ENCODE data around the gene COPE.

COPE gene

DNA sequence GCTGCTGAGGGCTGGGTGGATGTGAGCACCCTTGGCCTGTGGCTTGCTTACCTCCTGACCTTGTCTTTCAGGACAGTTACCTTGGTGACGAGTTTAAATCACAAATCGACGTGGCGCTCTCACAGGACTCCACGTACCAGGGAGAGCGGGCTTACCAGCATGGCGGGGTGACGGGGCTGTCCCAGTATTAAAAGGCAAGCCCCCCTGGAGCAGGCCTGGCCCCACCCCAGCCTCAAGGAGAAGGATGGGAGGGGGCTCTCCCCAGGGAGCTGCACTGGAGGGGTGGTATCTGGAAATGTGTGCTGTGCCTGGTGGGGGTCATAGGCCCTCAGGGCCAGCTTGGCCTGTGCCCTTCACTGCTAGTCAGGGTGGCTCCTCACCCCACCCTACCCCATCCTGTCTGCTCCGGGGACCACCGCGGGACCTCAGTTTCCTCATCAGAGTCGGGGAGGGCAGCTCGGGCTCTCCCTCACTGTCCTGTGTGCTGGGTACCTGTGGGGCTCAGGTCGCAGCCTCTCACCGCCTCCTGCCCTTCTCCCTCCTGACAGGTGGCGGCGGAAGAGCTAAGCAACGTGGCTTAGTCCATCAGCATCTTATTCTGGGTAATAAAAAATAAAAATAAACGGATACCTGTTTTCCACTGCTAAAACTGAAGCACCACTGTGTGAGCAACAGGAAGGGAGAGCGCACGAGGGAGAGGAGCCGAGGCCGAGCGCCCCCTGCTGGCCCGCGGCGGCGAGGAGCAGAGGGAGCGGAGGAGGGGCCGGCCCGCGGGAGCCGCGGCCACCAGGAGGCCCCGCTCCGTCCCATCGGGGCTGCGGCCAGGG lies 53.0 kb downstream of the COPE start:
- DNase-seq = no peak

DNA sequence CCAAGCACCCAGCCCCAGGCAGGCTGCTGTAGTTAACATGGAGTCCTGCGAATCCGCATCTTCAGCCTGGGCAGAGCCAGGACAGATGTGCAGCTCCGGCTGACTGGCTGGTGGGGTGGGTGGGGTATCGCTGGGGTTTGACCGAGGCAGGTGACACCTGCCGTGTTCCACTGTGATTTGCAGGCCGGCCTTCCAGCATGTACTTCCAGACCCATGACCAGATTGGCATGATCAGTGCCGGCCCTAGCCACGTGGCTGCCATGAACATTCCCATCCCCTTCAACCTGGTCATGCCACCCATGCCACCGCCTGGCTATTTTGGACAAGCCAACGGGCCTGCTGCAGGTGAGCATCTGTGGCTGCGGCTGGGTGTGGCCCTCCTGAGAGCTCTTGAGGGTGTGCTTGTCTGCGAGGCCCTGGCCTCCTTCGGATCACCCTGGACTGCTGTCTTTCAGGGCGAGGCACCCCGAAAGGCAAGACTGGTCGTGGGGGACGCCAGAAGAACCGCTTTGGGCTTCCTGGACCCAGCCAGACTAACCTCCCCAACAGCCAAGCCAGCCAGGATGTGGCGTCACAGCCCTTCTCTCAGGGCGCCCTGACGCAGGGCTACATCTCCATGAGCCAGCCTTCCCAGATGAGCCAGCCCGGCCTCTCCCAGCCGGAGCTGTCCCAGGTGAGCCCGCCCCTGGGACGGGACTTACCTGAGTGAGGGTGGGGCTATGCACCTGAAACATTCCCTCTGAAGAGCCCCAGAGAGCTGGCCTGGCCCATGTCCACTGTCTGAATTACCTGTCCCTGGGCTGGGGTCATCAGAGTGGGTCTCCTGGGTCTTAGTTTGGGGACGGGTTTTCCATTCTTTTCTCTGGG lies 53.8 kb downstream of the COPE start:
- DNase-seq = no peak

DNA sequence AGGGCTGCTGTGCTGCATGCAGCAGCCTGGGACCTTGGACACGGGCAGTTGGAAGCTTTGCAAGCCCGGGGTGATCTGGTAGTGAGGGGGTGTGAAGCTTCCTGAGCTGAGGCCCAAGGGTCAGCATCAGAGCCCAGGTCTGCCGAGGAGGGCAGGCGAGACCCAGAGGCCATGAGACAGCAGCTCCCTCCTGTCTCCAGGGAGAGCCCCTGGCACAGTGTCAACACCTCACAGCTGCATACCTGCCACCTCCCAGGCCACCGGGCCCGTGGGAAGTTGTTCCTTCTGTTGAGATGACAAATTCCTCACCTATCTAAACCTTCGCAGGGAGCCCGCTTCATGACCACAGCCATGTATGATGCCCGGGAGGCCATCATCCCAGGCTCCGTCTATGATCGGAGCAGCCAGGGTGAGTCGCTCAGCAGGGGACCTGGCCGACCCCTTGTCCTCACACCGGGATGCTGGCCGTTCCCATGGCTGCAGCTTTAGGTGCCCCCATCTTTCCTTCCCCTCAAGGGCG lies 55.3 kb downstream of the COPE start:
- no peak for DNase-seq

DNA sequence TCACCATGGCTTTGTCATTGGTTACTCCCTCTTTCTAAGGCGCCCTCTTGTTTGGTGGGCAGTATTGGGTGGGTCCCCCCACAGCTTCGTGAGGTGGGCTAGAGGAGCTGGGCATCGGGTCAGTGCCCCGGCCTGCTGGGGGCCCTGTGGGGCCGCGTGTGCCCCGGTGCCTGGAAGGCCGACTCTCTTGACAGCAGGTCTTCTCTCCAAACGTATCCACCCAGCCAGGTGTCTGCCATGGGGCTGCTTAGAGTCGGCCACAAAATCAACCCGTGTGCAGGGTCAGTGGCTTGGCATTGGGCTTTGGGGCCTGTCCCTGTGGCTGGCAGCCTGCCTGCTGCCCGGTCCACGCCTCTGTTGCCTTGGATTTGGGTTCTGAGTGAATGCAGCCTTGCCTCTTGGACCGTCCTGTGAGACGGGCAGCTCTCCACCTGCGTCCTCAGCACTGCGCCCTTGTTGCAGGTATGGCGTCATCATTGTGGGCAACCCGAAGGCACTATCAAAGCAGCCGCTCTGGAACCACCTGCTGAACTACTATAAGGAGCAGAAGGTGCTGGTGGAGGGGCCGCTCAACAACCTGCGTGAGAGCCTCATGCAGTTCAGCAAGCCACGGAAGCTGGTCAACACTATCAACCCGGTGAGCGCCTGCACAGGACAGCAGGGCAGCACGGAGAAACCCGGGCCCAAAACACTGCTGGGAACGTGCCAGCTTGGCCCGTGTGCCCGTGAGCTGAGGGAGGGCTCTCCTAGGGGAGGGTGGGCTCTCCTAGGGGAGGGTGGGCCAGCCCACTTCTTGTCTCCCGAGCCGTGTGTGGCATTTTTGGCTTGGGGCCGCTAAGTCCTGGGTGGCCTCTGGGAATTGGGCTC lies 56.0 kb downstream of the COPE start:
- DNase-seq = no peak

DNA sequence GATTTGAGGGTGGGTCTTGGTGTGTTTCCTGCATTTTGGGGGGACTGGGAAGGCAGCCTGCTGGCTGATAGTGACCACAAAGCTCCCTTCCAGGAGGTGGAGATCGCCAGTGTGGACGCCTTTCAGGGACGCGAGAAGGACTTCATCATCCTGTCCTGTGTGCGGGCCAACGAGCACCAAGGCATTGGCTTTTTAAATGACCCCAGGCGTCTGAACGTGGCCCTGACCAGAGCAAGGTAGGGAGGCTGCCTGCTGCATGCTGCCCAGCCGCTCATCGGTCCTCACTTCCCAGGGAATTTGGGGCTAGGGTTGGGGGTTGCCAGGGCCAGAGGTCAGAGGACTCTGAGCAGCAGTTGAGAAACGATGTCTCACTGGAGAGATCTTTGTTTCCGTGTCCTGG lies 57.3 kb downstream of the COPE start:
- DNase-seq = no peak

DNA sequence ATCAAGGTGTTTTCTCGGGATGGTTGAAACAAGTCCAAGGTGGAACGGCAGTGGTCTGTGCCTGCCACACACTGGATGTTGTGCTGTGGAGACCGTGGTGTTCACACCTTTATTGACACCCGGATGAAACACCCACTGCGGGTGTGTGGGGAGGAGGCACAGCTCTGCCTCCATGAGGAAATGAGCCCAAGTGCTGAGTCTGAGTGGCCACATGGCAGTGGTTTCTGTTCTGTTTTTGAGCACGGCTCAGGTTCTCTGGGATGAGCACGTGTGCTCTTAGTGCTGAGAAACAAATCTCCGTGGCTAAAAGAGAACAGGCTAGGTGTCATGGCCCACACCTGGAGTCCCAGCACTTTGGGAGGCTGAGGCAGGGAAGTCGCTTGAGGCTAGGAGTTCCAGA lies 58.0 kb downstream of the COPE start:
- no peak for DNase-seq

DNA sequence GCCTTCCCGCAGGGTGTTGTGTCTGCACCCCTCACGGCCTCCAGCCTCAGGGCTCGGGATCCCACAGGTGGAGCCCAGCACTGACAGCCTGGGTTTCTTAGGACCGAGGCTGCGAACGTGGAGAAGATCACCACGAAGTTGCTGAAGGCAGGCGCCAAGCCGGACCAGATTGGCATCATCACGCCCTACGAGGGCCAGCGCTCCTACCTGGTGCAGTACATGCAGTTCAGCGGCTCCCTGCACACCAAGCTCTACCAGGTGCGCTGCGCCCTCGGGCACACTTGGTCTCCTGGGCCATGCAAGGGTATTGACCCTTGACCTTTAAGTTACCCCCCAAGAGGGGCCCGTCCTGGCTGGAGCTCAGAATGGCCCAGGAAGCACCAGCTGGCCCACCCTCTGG lies 58.5 kb downstream of the COPE start:
- no peak for DNase-seq

DNA sequence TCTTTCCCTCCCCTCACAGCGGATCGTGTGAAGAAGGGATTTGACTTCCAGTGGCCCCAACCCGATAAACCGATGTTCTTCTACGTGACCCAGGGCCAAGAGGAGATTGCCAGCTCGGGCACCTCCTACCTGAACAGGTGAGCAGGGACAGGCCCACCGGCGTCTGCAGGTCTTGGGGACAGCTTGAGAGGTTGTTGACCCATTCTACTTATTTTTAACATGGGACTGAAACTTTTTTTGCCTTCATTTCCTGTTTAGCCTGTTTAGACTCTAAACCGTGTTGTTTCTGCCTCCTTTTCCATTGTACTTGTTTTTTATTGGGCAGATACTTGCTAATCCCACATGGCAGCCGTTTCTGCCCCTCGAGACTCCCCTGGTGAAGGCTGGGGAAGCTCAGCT lies 58.9 kb downstream of the COPE start:
- no peak for DNase-seq

DNA sequence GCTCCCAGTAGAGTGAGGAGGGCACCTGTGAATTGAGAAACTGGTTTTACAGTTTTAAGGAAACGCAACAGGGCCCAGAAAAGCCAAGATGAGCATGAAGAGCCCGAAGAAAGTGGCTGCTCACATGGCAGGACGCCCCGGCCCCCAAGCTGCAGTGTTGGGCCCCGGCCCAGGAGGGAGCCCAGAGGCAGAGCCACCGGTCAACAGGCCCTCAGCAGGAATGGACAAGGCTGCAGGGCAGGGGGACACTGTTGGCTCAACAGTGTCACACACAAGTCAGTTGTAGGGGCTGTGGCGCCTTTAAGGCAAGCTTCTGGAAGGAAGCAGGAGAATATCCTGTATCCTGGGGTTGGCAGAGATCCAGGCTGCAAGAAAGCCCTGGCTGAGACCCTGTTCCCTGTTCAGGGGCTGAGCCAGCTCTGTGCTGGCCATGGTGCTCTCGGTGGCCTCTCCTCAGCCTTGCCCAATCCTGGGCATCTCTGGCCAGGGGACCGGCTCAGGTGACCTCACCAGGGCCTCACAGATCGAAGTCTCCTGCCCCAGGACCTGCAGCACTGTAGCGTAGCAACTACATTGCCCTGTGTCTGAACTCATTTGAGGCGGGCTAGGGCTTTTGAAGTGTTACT lies 59.4 kb downstream of the COPE start:
- no peak for DNase-seq

DNA sequence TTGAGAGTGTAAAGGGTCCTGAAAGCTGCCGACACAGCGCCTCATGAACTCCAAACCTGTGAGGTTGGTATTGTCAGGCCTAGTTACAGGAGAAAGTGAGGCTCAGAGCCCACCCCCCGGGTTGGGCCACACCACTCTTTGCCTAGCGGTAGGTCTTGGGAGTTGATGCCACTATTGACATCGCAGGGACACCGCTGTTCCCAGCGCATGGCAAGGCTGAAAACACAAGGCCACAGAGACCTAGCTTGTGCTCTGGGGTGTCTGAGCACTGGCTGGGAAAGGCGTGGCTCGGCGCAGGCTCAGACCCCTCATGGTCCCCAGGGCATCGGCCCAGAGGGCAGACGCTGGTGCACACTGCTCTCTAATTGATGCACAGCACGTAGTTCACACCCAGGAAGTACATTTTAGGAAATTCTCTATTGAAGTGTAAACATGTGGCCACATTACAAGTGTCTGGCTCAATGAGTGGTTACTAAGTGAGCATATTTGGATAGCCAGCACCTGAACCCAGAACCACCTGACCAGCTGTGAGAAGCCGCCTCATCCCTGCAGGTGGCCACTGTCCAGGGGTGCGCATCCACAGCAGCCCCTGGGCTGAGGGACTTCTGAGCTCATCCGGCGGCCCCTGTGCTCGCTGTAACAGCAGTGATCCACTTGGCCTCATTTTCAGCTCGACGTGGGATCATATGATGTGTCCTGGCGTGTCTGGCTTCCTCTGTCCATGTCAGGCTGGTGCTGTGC lies 60.1 kb downstream of the COPE start:
- no peak for DNase-seq

DNA sequence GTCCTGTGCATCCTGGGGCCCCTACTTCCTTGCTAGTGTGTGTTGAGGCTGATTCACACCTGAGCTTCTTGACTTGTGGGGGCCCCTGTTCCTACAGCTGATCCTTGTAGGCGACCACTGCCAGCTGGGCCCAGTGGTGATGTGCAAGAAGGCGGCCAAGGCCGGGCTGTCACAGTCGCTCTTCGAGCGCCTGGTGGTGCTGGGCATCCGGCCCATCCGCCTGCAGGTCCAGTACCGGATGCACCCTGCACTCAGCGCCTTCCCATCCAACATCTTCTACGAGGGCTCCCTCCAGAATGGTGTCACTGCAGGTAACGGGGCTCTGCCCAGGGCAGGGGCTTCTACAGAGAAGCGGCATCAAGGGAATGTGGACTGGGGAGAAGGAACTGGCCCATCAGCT lies 62.0 kb downstream of the COPE start:
- no peak for DNase-seq

DNA sequence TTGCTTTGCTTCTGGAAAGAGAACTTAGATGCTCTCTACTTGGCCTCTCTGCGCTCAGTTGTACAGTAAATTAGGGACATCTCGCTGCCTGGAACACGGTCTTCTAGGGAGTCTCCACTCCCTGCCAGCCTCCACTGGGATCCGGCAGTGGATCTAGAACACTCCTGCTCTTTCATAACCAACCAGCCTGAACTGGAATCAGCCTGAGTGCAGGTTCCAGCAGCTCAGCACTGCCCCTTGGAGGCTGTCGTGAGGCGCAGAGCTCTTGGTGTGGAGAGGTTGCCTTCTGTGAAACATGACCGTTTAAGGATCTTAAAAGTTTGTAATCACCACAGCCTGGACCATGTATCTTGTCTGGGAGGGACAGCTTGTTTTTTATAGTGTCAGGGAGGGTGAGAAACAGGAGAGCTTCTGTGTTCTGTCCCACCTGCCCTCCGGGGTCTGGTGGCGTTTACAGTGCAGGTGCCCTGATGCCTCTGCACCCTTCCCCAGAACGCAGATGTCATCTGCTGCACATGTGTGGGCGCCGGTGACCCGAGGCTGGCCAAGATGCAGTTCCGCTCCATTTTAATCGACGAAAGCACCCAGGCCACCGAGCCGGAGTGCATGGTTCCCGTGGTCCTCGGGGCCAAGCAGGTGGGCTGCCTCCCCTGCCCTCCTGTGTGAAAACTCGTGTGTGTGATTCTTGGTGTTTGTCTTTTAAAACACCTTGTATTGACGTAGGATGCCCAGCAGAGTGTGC lies 62.6 kb downstream of the COPE start:
- DNase-seq = no peak

DNA sequence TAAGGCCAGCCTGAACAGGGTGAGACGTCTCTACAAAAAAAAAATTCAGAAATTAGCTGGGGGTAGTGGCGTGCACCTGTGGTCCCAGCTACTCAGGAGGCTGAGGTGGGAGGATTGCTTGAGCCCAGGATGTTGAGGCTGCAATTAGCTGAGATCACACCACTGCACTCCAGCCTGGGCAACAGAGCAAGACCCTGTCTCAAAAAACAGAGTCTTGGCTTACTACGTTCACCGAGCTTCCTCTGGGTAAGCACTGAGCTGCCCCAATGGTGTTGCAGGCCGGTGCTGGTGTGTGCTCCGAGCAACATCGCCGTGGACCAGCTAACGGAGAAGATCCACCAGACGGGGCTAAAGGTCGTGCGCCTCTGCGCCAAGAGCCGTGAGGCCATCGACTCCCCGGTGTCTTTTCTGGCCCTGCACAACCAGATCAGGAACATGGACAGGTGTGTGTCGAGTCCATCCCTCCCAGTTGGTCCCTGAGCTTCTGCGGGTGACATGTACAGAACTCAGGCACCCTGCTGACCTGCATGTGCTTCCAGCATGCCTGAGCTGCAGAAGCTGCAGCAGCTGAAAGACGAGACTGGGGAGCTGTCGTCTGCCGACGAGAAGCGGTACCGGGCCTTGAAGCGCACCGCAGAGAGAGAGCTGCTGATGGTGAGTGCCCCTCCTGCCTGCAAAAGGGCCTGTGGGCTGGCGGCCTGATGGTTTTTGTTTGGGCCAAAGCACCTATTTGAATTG lies 63.4 kb downstream of the COPE start:
- DNase-seq = no peak

DNA sequence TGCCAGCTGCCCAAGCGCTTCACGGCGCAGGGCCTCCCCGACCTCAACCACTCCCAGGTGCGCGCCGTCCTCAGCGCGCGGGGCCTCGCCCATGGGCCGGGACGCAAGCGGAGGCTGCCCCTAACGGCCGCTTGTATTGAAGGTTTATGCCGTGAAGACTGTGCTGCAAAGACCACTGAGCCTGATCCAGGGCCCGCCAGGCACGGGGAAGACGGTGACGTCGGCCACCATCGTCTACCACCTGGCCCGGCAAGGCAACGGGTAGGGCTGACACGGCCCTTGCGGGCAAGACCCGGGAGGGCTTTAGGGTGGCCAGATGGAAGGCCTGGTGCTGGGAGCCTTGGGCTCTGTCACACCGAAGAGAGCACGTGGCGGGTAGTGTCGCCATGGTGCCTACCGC lies 64.2 kb downstream of the COPE start:
- no peak for DNase-seq

DNA sequence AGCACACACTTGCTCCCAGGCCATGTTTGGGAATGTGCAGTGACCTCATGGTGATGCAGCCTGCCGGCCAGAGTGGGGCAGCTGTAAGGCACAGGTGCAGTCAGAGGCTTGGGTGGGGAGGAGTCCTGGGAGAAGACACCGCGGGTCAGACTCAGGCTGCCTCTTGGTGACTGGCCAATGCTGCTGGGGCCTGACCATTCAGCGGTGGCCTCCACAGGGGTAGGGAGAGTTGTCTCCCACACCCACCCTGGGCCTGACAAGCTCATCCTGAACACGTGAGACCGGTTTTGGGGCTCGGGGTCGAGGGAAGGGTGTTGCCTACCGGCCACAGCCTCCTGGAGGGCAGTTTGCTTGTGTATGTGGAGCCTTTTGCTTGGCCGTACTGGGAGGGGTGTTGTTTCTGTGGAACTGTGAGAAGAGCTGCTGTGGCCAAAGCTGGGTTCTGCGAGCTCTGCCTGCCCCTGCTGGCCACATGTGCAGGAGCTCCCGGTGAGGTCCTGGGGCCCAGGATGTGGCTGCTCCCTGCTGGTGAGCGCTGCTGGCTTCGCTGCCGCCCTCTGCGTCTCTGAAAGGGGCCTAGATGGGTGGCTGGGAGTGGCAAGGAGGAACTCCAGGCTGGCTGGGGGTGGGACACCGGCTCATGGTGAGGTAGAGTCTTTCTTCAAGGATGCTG lies 65.3 kb downstream of the COPE start:
- DNase-seq = no peak

DNA sequence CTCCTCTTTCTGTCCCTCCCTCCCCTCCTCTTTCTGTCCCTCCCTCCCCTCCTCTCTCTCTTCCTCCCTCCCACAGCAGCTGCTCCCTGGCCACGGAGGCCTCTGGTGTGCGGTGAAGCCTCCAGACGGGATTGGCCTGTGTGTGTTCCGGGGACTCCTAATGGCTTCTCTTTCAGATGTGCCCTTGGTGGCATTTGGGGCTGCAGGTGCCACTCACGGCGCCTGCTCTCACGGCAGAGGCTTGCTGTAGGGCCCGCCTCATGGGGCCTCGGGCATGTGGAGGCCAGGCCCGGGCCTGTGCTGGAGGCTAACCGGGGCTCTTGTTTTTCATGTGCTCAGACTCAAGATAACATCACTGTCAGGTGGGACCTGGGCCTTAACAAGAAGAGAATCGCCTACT lies 66.5 kb downstream of the COPE start:
- DNase-seq = no peak

DNA sequence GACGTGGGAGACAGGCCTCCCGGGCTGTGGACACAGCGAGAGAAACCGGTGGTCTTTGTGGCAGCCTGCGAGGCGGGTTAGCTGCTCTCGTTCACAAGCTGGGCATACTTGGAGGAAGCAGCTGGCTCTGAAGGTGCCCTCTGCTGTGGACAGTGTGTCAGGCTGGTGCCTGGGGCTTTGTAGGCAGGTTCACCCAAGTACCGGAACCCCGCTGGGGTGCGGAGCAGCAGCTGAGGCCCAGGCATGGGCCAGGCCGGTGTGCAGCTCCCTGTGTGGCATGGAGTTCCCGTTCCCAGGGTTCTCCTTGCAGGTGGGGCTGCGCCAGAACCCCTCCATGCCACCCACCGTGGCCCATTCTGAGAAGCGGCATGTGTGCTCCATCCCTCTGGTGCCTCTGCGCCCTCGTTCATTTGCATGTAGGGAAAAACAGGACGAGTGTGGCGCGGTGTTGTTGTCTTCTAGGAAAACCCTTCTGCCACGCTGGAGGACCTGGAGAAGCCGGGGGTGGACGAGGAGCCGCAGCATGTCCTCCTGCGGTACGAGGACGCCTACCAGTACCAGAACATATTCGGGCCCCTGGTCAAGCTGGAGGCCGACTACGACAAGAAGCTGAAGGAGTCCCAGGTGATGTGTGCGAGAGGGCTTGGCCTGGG lies 67.4 kb downstream of the COPE start:
- DNase-seq = no peak

DNA sequence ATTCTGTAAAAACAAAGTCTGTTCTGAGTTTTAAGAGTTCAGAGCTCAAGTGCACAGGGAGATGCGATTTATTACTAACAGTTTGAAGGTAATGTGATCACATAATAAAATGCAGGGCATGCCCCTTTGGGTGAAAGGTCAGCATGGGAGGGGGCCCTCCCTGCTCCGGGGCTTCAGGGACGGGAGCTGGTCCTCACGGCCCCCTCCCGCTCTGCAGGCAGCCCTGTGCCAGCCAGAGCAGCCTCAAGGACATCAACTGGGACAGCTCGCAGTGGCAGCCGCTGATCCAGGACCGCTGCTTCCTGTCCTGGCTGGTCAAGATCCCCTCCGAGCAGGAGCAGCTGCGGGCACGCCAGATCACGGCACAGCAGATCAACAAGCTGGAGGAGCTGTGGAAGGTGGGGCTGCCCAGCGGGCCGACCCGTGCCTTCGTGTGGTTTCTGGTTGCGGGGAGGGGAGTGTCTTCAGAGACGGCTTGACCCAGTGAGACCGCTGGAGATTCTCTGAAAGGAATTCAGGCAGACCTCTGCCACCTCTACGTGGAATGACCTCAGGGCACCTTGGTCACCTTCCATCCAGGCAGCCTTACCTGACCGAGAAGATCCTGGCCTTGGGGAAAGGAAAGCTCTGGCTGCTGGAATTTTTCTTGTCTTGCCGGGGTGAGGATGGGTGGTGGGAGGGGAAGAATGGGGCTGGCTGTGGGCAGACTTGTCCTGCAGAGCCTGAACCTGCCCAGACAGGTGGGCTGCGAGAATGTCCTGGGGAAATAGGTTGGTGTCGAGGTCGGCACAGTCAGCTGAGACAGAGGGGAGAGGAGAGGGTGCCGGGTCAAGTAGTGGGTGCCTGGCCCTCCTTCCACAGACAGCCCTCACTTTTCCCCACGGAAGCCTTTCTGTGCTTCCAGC lies 68.5 kb downstream of the COPE start:
- no peak for DNase-seq

Measured in NCI-H187 treated with DMSO at 0.1 percent for 48 hours (cell line).